Tibial artery (tissue), 4 donors: ENCODE results near the gene MCTP1.
A peak's percentile ranks its signal among the peaks of the same experiment; 100 is the strongest.

Experiments
- DNase-seq, 2 donors: peaks; one replicate each; pipeline ENCODE4 v3.0.0-alpha.2; 2019
- H3K27ac ChIP-seq, 2 donors: fragments of 200-600 bp; sonication (generic) in 1 of 2; 1 replicate in 1 of 2; 2 replicates in 1 of 2; pipeline ENCODE4 v1.5.1; 2018 to 2019; ENCODE audit warnings: mild to moderate bottlenecking in 1 of 2
- H3K27me3 ChIP-seq, 2 donors: fragments of 200-600 bp; sonication (generic) in 1 of 2; one replicate each; pipeline versions ENCODE4 v1.5.1 to v1.6.0; 2016 to 2019
- H3K36me3 ChIP-seq, 3 donors: fragments of 200-600 bp; sonication (generic) in 2 of 3; one replicate each; pipeline ENCODE4 v1.5.1; 2016 to 2019; ENCODE audit warnings: mild to moderate bottlenecking in 2 of 3
- H3K4me1 ChIP-seq, 4 donors: fragments of 200-600 bp; sonication (generic) in 2 of 4; 1 replicate in 3 of 4; 2 replicates in 1 of 4; pipeline ENCODE4 v1.5.1; 2016 to 2019
- H3K4me3 ChIP-seq, 2 donors: fragments of 200-600 bp; sonication (generic) in 1 of 2; 1 replicate in 1 of 2; 2 replicates in 1 of 2; pipeline ENCODE4 v1.5.1; 2018 to 2019; ENCODE audit warnings: mild to moderate bottlenecking in 2 of 2
- H3K9me3 ChIP-seq, 3 donors: fragments of 200-600 bp; sonication (generic) in 1 of 3; one replicate each; pipeline ENCODE4 v1.5.1; 2016 to 2019
- intact Hi-C: fragments of 100-400 bp; cut with DNase I; formaldehyde crosslinking; loops from one replicate; pipeline ENCODE4 v1.15.0; 2023; ENCODE audit warnings: low total_unique reads
- TF ChIP-seq, protein P1 (sequence below), 2 experiments: fragments of 200-600 bp in 1 of 2; fragments of 450-650 bp in 1 of 2; IDR thresholded peaks; one replicate each; pipeline ENCODE4 v1.5.1; 2017 to 2019; ENCODE audit warnings: antibody characterized with exemption in 2 of 2, mild to moderate bottlenecking in 1 of 2, moderate library complexity in 1 of 2

The MCTP1 gene

DNA sequence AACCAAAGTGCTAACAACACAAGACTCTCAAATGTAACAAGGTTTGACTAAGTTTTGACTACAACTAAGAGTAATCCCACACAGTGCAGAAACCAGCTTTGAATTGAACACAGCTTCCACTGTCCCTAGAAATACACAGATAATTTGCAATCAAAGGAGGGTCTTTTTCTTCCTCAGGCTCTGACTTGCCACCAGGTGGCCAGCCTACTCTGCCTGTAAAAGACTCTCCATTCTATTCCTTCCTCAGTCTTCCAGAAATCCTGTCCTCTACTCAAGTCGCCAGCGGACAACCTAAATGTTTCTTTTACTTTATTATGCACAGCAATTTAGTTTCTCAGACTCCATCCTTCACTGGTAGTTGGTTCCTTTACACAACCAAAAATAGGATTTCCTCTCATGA is 32.2 kb upstream of the MCTP1 start:
- no peak for DNase-seq
- TF ChIP-seq, protein P1, sequence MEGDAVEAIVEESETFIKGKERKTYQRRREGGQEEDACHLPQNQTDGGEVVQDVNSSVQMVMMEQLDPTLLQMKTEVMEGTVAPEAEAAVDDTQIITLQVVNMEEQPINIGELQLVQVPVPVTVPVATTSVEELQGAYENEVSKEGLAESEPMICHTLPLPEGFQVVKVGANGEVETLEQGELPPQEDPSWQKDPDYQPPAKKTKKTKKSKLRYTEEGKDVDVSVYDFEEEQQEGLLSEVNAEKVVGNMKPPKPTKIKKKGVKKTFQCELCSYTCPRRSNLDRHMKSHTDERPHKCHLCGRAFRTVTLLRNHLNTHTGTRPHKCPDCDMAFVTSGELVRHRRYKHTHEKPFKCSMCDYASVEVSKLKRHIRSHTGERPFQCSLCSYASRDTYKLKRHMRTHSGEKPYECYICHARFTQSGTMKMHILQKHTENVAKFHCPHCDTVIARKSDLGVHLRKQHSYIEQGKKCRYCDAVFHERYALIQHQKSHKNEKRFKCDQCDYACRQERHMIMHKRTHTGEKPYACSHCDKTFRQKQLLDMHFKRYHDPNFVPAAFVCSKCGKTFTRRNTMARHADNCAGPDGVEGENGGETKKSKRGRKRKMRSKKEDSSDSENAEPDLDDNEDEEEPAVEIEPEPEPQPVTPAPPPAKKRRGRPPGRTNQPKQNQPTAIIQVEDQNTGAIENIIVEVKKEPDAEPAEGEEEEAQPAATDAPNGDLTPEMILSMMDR (IDR thresholded peaks at IDR 0.05) = no peak
- no peak overlapping the region for H3K4me3 ChIP-seq
- H3K36me3 ChIP-seq = no peaks in the 10 kb centered on the region
- intact Hi-C loops = no loop called here
- H3K4me1 ChIP-seq = peaks cover 0 to 12% (median 2%) of the 10 kb centered on the region in 4 donors
- H3K27ac ChIP-seq = no peak overlapping the region
- no peaks in the 10 kb centered on the region for H3K9me3 ChIP-seq
- no peaks in the 10 kb centered on the region for H3K27me3 ChIP-seq

DNA sequence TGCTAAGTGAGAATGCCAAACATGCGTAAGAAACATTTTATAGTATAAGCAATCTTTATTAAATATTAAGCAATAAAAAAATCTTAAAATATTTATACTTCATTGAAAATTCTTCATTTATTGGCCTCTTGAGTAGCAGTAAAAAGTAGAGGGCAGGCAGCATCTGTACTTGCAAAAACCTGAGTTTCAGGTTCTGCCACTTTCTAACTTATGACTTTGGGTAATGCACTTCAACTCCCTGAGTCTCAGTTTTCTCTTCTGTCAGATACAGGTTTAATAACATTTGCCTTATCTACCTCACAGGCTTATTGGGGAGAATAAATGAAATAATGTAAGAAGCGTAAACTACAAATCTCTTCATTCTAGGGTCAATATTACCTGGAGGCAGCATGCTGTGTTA is 19.8 kb upstream of the MCTP1 start:
- Histone ChIP-seq H3K27ac (no peak overlapping the region), H3K4me1 (no peaks in the 10 kb centered on the region), H3K36me3 (no peaks in the 10 kb centered on the region), H3K27me3 (no peaks in the 10 kb centered on the region), H3K4me3 (no peak overlapping the region), H3K9me3 (no peaks in the 10 kb centered on the region)
- TF ChIP-seq, protein P1 (IDR thresholded peaks at IDR 0.05) = no peak
- intact Hi-C loops = no loop called here
- DNase-seq = no peak

DNA sequence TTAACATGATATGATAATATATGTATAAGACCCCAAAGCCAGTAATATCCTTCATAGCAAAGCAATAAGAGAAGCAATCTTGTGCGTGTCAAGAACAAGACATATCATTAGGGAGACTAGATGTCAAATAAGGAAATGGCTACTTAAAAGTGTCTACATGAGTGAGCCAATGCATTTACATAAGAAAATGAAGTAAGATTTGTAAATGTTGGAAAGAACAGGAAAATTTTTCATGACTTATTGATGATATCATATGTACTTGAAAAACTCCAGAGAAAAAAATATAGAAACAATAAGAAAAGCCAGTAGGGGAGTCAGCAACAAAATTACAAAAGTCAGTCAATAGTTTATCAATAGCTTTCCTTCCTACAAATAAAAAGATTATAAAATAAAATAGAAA is 13.8 kb upstream of the MCTP1 start:
- DNase-seq = no peak
- TF ChIP-seq, protein P1 (IDR thresholded peaks at IDR 0.05) = no peak
- intact Hi-C loops = no loop called here
- no peak overlapping the region for H3K4me3 ChIP-seq
- no peaks in the 10 kb centered on the region for H3K9me3 ChIP-seq
- H3K36me3 ChIP-seq = no peaks in the 10 kb centered on the region
- H3K27me3 ChIP-seq = peaks cover 0 to 7% of the 10 kb centered on the region in 2 donors
- H3K4me1 ChIP-seq = no peaks in the 10 kb centered on the region
- H3K27ac ChIP-seq = no peak overlapping the region

DNA sequence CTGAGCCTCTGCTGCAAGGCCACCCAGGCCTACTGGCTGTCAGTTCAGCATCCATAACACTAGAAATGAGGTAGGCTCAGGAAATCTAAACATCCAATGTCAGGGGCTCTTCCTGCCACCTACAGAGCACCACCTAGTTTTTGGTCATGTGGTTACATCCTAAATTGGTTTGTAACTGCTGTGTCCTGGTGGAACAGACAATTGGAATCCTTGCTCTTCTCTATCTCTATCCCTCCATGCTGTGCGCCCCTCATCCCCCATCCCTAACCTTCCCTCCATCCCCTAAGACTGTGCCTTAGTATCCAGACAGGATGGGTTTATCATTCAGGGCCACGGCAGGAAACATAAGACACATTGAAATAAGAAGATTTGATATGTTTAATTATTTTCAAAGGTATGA is 11.4 kb upstream of the MCTP1 start:
- intact Hi-C loops = no loop called here
- Histone ChIP-seq H3K4me1 (no peaks in the 10 kb centered on the region), H3K36me3 (no peaks in the 10 kb centered on the region), H3K9me3 (no peaks in the 10 kb centered on the region), H3K27me3 (peaks cover 0 to 7% of the 10 kb centered on the region in 2 donors), H3K27ac (no peak overlapping the region), H3K4me3 (no peak overlapping the region)
- no peak for DNase-seq
- TF ChIP-seq, protein P1 (IDR thresholded peaks at IDR 0.05) = no peak

DNA sequence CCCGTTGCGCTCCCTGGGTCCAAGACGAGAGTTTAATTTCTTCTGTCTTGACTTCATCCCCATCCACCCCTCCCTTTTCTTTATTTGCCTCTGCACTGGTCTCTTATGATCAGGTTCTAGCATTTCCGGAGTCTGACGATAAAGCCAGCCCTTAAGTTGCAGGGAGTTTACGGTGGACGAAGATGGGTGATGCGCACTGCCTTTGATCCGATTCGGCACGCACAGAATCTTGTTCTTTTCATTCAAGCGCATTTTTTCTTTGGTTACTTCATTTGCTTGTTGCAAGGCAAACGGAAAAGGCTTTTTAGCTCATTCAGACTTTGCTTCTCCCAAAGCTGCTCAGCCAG is 488 bp upstream of the MCTP1 start:
- Histone ChIP-seq H3K4me1 (peaks cover 0 to 26% (median 21%) of the 10 kb centered on the region in 4 donors), H3K9me3 (no peaks in the 10 kb centered on the region), H3K36me3 (no peaks in the 10 kb centered on the region), H3K27ac (no peak overlapping the region), H3K27me3 (peaks cover 0 to 36% of the 10 kb centered on the region in 2 donors), H3K4me3 (peak overlapping the region; percentile 55 to 62)
- intact Hi-C loops = no loop called here
- TF ChIP-seq, protein P1 (IDR thresholded peaks at IDR 0.05) = no peak
- no peak for DNase-seq
